Measurements from ENCODE around the gene CDH20.
"Not testable (repeated sequence)": the region's sequence is repeated elsewhere in the genome, so short reads cannot be mapped to it uniquely, and the experiment has no call there.

The CDH20 gene

GRCh38 chr18:61364953-61365352, 31.7 kb downstream of the CDH20 start:
- TF ChIP-seq, protein P1, sequence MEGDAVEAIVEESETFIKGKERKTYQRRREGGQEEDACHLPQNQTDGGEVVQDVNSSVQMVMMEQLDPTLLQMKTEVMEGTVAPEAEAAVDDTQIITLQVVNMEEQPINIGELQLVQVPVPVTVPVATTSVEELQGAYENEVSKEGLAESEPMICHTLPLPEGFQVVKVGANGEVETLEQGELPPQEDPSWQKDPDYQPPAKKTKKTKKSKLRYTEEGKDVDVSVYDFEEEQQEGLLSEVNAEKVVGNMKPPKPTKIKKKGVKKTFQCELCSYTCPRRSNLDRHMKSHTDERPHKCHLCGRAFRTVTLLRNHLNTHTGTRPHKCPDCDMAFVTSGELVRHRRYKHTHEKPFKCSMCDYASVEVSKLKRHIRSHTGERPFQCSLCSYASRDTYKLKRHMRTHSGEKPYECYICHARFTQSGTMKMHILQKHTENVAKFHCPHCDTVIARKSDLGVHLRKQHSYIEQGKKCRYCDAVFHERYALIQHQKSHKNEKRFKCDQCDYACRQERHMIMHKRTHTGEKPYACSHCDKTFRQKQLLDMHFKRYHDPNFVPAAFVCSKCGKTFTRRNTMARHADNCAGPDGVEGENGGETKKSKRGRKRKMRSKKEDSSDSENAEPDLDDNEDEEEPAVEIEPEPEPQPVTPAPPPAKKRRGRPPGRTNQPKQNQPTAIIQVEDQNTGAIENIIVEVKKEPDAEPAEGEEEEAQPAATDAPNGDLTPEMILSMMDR (IDR thresholded peaks at IDR 0.05; ENCODE audit: low read depth, low read length, missing control alignments): no peak
- no peak overlapping the region for H3K4me3 ChIP-seq (ENCODE audit: low read depth, low read length)
- no peak for DNase-seq (ENCODE audit: low read depth)

DNA sequence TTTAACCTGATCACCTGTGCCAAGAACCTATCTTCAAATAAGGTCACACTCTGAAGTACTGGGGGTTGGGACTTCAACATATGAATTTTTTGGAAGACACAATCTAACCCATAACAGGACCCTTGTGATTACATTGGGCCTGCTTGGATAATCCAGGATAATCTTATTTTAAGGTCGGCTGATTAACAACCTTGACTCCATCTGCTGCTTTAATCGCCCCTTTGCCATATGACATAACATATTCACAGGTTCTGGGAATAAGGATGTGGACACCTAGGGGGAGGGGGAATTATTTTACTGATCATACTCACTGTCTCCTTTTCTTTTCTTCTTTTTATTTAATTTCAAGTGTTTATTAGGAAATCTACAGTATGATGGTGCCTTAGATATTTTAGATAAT, 34.8 kb downstream of the CDH20 start:
- TF ChIP-seq, protein P1 (IDR thresholded peaks at IDR 0.05; ENCODE audit: low read depth, low read length, missing control alignments): no peak
- DNase-seq (ENCODE audit: low read depth): no peak
- no peak overlapping the region for H3K4me3 ChIP-seq (ENCODE audit: low read depth, low read length)

DNA sequence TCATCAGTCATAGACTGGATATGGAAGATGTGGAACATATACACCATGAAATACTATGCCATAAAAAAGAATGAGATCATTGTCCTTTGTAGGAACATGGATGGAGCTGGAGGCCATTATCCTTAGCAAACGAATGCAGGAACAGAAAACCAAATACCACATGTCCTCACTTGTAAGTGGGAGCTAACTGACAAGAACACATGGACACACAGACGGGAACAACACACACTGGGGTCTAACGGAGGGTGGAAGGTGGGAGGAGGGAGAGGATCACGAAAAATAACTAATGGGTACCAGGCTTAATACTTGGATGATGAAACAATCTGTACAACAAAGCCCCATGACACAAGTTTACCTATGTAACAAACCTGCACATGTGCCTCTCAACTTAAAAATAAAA, 36.4 kb downstream of the CDH20 start:
- DNase-seq (ENCODE audit: low read depth): not testable (repeated sequence)

GRCh38 chr18:61371111-61371510, 37.9 kb downstream of the CDH20 start:
- H3K4me3 ChIP-seq (ENCODE audit: low read depth, low read length): no peak overlapping the region
- no peak for DNase-seq (ENCODE audit: low read depth)
- TF ChIP-seq, protein P1 (IDR thresholded peaks at IDR 0.05; ENCODE audit: low read depth, low read length, missing control alignments): no peak

More for the DNA sequence above, 36.4 kb downstream of the CDH20 start:
- H3K4me3 ChIP-seq (ENCODE audit: low read depth, low read length): not testable (repeated sequence)

DNA sequence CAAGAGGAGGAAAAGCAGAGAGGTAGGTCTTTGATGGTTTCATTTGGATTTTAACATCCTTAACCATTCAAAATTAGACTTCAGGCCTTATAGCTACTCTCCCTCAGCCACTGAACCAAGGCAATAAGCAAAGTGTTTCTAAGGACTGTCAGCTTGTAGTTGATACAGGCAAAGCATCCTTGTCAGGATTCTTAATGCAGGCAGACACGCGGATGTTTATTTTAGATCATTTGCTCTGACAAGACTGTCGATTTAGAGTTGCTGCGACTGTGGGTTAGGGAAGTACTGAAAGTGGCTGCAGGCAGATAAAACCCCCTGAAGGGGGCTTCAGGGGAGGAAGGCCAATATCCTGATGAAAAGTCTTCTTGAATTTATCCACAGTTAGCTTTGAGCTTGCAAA, 46.6 kb downstream of the CDH20 start:
- TF ChIP-seq, protein P1 (IDR thresholded peaks at IDR 0.05; ENCODE audit: low read depth, low read length, missing control alignments): no peak
- H3K4me3 ChIP-seq (ENCODE audit: low read depth, low read length): no peak overlapping the region
- no peak for DNase-seq (ENCODE audit: low read depth)

DNA sequence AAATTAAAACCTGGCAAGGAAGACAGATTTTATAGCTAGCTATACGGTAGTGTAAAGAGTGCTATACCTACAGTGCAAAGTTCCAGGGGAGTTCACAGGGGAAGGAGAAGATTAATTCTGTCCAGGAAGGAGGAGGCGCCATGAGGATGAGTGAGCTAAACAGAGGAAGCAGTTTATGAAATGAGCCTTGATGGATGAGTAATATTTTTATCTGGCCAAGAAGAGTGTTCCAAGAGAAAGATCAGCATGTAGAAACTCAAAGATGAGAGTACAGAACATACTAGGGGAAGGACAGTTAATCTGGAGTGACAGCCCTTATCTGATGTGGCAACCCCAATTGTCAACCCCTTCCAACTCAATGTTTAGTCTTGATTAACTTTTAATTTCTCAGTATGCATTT, 54.8 kb downstream of the CDH20 start:
- no peak for DNase-seq (ENCODE audit: low read depth)
- H3K4me3 ChIP-seq (ENCODE audit: low read depth, low read length): no peak overlapping the region
- TF ChIP-seq, protein P1 (IDR thresholded peaks at IDR 0.05; ENCODE audit: low read depth, low read length, missing control alignments): no peak

GRCh38 chr18:61394983-61395382, 61.8 kb downstream of the CDH20 start:
- no peak for DNase-seq (ENCODE audit: low read depth)
- no peak overlapping the region for H3K4me3 ChIP-seq (ENCODE audit: low read depth, low read length)
- TF ChIP-seq, protein P1 (IDR thresholded peaks at IDR 0.05; ENCODE audit: low read depth, low read length, missing control alignments): no peak

DNA sequence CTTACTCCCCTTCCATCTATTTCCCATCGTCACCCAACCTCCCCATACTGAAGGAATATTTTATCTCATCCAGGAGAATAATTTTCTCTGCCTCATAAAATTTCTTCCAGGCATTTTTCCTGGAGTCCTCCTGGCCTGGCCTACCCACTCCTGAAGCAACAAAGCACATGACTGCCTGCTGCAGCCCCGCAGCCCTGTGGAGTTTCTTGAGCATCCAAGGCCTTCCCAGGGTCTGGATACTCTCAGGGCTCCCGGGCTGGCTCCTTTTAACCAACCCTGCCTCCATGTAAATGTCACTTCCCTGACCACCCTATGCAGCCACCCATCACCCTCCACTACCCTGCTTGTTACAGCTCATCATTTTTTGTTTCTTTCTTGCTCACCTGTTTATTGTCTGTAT, 64.0 kb downstream of the CDH20 start:
- DNase-seq (ENCODE audit: low read depth): no peak
- no peak overlapping the region for H3K4me3 ChIP-seq (ENCODE audit: low read depth, low read length)
- TF ChIP-seq, protein P1 (IDR thresholded peaks at IDR 0.05; ENCODE audit: low read depth, low read length, missing control alignments): no peak

Data from GM12864 (cell line).